IPS-18a (cell line): Measurements from ENCODE around the gene OR10G8.

Experiments
- H3K27ac ChIP-seq: one replicate; pipeline ENCODE4 v1.5.1; 2013; ENCODE audit warnings: low read length
- H3K27me3 ChIP-seq: one replicate; pipeline ENCODE4 v1.6.1; 2013; ENCODE audit warnings: mild to moderate bottlenecking, low read length; ENCODE audit not compliant: control insufficient read depth, insufficient read depth
- H3K36me3 ChIP-seq: one replicate; pipeline ENCODE4 v1.6.1; 2013; ENCODE audit warnings: low read depth, low read length; ENCODE audit not compliant: control insufficient read depth
- H3K4me1 ChIP-seq: one replicate; pipeline ENCODE4 v1.6.1; 2013; ENCODE audit warnings: low read depth, low read length; ENCODE audit not compliant: control insufficient read depth
- H3K4me3 ChIP-seq: one replicate; pipeline ENCODE4 v1.5.1; 2013; ENCODE audit warnings: low read length
- H3K9ac ChIP-seq: one replicate; pipeline ENCODE4 v1.6.1; 2013; ENCODE audit warnings: mild to moderate bottlenecking, low read length, moderate library complexity
- H3K9me3 ChIP-seq: one replicate; pipeline ENCODE4 v1.6.1; 2013; ENCODE audit warnings: low read depth, low read length; ENCODE audit not compliant: control insufficient read depth

OR10G8 gene

DNA sequence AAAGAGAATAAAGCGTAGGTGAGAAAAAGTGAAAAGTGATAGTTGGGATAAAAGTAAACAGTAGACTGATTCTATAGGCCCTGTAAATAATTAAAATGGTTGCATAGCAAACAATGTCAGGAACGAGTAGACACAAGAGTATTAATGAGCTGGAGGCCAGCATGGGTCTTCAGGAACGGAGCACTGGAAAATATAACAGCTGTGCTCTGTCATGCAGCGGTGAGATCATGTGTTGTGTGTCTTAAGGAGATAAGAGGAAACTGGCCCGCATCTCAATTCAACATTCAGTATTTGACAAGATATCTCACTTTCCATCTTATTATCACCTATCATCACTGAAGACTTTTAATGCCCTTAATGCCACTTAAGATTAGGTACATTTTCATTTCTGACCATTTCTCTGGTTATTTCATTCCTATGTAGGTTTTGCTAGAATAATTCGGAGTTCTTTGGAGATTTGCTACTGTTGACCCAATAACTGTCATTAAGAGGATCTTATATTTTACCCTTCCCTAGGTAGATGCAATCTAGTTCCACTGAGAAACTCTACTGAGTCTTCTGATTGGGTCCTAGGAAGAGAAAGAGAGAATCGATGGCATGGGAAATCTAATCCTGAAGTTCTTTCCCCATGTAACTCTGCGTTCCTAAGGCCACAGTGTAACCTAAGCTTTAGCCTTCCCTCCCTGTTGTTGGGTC, 53.2 kb downstream of the OR10G8 start:
- Histone ChIP-seq H3K4me1 (no peaks in the 10 kb centered on the region), H3K36me3 (no peaks in the 10 kb centered on the region), H3K9me3 (no peaks in the 10 kb centered on the region), H3K9ac (no peak overlapping the region), H3K27ac (no peak overlapping the region), H3K27me3 (no peaks in the 10 kb centered on the region), H3K4me3 (no peak overlapping the region)
